K562 (cell line): ENCODE data around the gene GART. TPM values are rescaled to one million over a fixed set of nuclear protein-coding genes. Genes with fewer than 3 reads are reported as not detected.
A peak's percentile ranks its signal among the peaks of the same experiment; 100 is the strongest.

Source experiments
- ATAC-seq: fragments of 200-7000 bp; cut with Tn5 transposase; 3 replicates; pipeline ENCODE4 v1.9.1; 2020; ENCODE audit warnings: moderate library complexity
- BruUV-seq: library from RNA; stranded (reverse); fragments of 400-500 nt; replicated peaks from 2 replicates; lab custom pipeline; 2021; lab: Mats Ljungman, UMichigan
- CTCF ChIA-PET: fragments of 300-600 bp; formaldehyde crosslinking; extraction: SDS; loops from one replicate; lab custom pipeline; 2021; ENCODE audit warnings: low intra/inter-chr PET ratio; lab: Yijun Ruan, JAX
- POLR2A ChIA-PET: fragments of 300-600, 350-650 bp; sonication (Branson Sonifier 250); formaldehyde crosslinking; extraction: SDS; loops from one replicate; lab custom pipeline; 2021; ENCODE audit warnings: antibody characterized with exemption, inconsistent platforms; lab: Yijun Ruan, JAX
- DNase-seq, 4 experiments: peaks; one replicate each; pipeline versions ENCODE4 v3.0.0 to v3.0.0-alpha.2; 2011 to 2018; ENCODE audit warnings: low spot score in 3 of 4, mixed read lengths in 3 of 4; ENCODE audit errors: extremely low read depth in 1 of 4
- FAIRE-seq: peaks from 2 replicates; lab custom pipeline; 2011; peaks lifted over from hg19 to GRCh38; lab: Jason Lieb, UNC
- H2AFZ ChIP-seq: 2 replicates; pipeline ENCODE4 v1.6.0; 2011; ENCODE audit warnings: low read depth, low read length, control low read depth, inconsistent platforms
- H3K27ac ChIP-seq: fragments of 200-600 bp; 3 replicates; pipeline ENCODE4 v1.8.0; 2011; ENCODE audit warnings: low read depth, mild to moderate bottlenecking, control low read depth, inconsistent platforms, low read length, moderate library complexity, mixed read lengths; ENCODE audit errors: extremely low read depth
- H3K27me3 ChIP-seq, 2 experiments: fragments of 300-600 bp in 1 of 2; 2 replicates in 1 of 2; 3 replicates in 1 of 2; pipeline versions ENCODE4 v1.6.0 to v1.8.0; 2011; ENCODE audit warnings: inconsistent platforms in 2 of 2, low read length in 2 of 2, mild to moderate bottlenecking in 1 of 2, mixed read lengths in 1 of 2, moderate library complexity in 1 of 2; ENCODE audit not compliant: control insufficient read depth in 2 of 2, insufficient read depth in 2 of 2
- H3K36me3 ChIP-seq: fragments of 300-600 bp; 3 replicates; pipeline ENCODE4 v1.8.0; 2011; ENCODE audit warnings: mild to moderate bottlenecking, low read length, inconsistent platforms; ENCODE audit not compliant: control insufficient read depth, insufficient read depth
- H3K4me1 ChIP-seq, 2 experiments: fragments of 200-600 bp in 1 of 2; replicated peaks in 1 of 2; 2 replicates in 1 of 2; 3 replicates in 1 of 2; pipeline versions ENCODE4 v1.5.1 to v1.8.0; 2011; ENCODE audit warnings: inconsistent platforms in 2 of 2, low read length in 2 of 2, mild to moderate bottlenecking in 1 of 2, mixed read lengths in 1 of 2, moderate library complexity in 1 of 2; ENCODE audit not compliant: control insufficient read depth in 2 of 2, insufficient read depth in 2 of 2
- H3K4me2 ChIP-seq: 2 replicates; pipeline ENCODE4 v1.6.1; 2011; ENCODE audit warnings: low read length, control low read depth, inconsistent platforms, mixed read lengths; ENCODE audit not compliant: insufficient read depth
- H3K4me3 ChIP-seq: fragments of 200-600 bp; sonication (generic), shearing (Covaris generic); 2 replicates; pipeline ENCODE4 v1.5.1; 2016; ENCODE audit warnings: control low read depth, inconsistent platforms
- H3K79me2 ChIP-seq: fragments of 200-600 bp; 3 replicates; pipeline ENCODE4 v1.8.0; 2011; ENCODE audit warnings: low read length, inconsistent platforms; ENCODE audit not compliant: control insufficient read depth, insufficient read depth
- H3K9ac ChIP-seq, 2 experiments: 2 replicates each; pipeline versions ENCODE4 v1.6.0 to v1.6.1; 2011; ENCODE audit warnings: low read depth in 2 of 2, low read length in 2 of 2, control low read depth in 1 of 2, inconsistent platforms in 1 of 2, mild to moderate bottlenecking in 1 of 2, mixed read lengths in 1 of 2; ENCODE audit not compliant: insufficient read depth in 1 of 2
- H3K9me1 ChIP-seq: one replicate; pipeline ENCODE4 v1.6.0; 2011; ENCODE audit warnings: inconsistent platforms, mild to moderate bottlenecking, low read length, moderate library complexity; ENCODE audit not compliant: control insufficient read depth, insufficient read depth
- H3K9me3 ChIP-seq: replicated peaks from 2 replicates; pipeline ENCODE4 v1.5.1; 2011; ENCODE audit warnings: low read depth, low read length, inconsistent platforms; ENCODE audit not compliant: control insufficient read depth, insufficient read depth
- H4K20me1 ChIP-seq: replicated peaks from 2 replicates; pipeline ENCODE4 v1.6.1; 2011; ENCODE audit warnings: low read length, inconsistent platforms, mixed read lengths; ENCODE audit not compliant: control insufficient read depth, insufficient read depth
- BRD4 ChIP-seq: fragments of 200-600 bp; sonication (generic); IDR thresholded peaks from 2 replicates; pipeline ENCODE4 v1.6.1; 2017; ENCODE audit warnings: inconsistent platforms
- CGGBP1 ChIP-seq: fragments of 250-450 bp; sonication (Bioruptor Pico); IDR thresholded peaks from 2 replicates; pipeline ENCODE4 v1.9.0; 2021; ENCODE audit warnings: mild to moderate bottlenecking
- E2F1 ChIP-seq: sonication (generic); formaldehyde crosslinking; IDR thresholded peaks from 2 replicates; pipeline ENCODE4 v1.8.1; 2023; ENCODE audit warnings: mild to moderate bottlenecking, missing genetic modification reagents, moderate library complexity
- E2F4 ChIP-seq: sonication (generic); formaldehyde crosslinking; IDR thresholded peaks from 2 replicates; pipeline ENCODE4 v1.8.0; 2022; ENCODE audit warnings: mild to moderate bottlenecking, low read depth, missing genetic modification reagents
- ELF2 ChIP-seq: fragments of 250-450 bp; sonication (Bioruptor Pico); IDR thresholded peaks from 2 replicates; pipeline ENCODE4 v1.5.0; 2021; ENCODE audit warnings: mild to moderate bottlenecking
- ELF4 ChIP-seq: fragments of 450-650 bp; formaldehyde crosslinking; IDR thresholded peaks from 2 replicates; pipeline ENCODE4 v1.4.0; 2022; ENCODE audit warnings: missing genetic modification characterization
- NFE2 ChIP-seq: IDR thresholded peaks from 2 replicates; pipeline ENCODE4 v1.6.1; 2014; ENCODE audit warnings: antibody characterized with exemption, low read depth
- NRF1 ChIP-seq, 2 experiments: fragments of 450-650 bp; IDR thresholded peaks in 1 of 2; conservative IDR thresholded peaks in 1 of 2; 2 replicates each; pipeline ENCODE4 v1.6.1; 2014; ENCODE audit warnings: mild to moderate bottlenecking in 2 of 2
- STAT6 ChIP-seq: sonication (generic); formaldehyde crosslinking; IDR thresholded peaks from 2 replicates; pipeline ENCODE4 v1.8.1; 2023; ENCODE audit warnings: mild to moderate bottlenecking, missing genetic modification reagents
- TAF1 ChIP-seq: IDR thresholded peaks from 2 replicates; pipeline ENCODE4 v1.6.1; 2011; ENCODE audit warnings: mild to moderate bottlenecking, low read length, moderate library complexity; ENCODE audit not compliant: insufficient read depth, control insufficient read depth, severe bottlenecking; ENCODE audit errors: extremely low read depth
- ZBTB9 ChIP-seq: fragments of 450-650 bp; formaldehyde crosslinking; IDR thresholded peaks from 2 replicates; pipeline ENCODE4 v1.4.0; 2020; ENCODE audit warnings: mild to moderate bottlenecking, moderate library complexity
- ZNF140 ChIP-seq: fragments of 250-450 bp; sonication (Bioruptor Pico); IDR thresholded peaks from 2 replicates; pipeline ENCODE4 v1.8.0; 2021; ENCODE audit warnings: moderate library complexity, mild to moderate bottlenecking, inconsistent platforms
- ZNF584 ChIP-seq: fragments of 200-800 bp; sonication (Bioruptor generic); IDR thresholded peaks from 2 replicates; pipeline ENCODE4 v1.6.1; 2016; ENCODE audit warnings: low read depth, mild to moderate bottlenecking, missing genetic modification characterization, missing compliant biosample characterization
- WGBS: fragments of 100-300 bp; shearing (Covaris generic); methylation state at CpG from one replicate; pipeline ENCODE4 v1.1.6; 2016; ENCODE audit warnings: low coverage, mixed read lengths; ENCODE audit not compliant: insufficient coverage; ENCODE audit errors: missing lambda C conversion rate; 5-methylcytosine and 5-hydroxymethylcytosine counted together
- in situ Hi-C: fragments of 300-500 bp; cut with MboI; formaldehyde crosslinking; loops from 4 replicates; pipeline ENCODE4 v1.15.0; 2018; ENCODE audit warnings: inconsistent platforms, mixed read lengths
- intact Hi-C: fragments of 100-400 bp; cut with micrococcal nuclease; formaldehyde crosslinking; loops from 2 replicates; pipeline ENCODE4 v1.14.2; 2022
- polyA plus RNA-seq, 8 experiments: library from polyadenylated mRNA; depleted of rRNA in 4 of 8; stranded (reverse) in 5 of 8; unstranded in 3 of 8; fragments of >200 nt; fragmentation: Nextera tagmentation in 2 of 8; fragmentation: Illumina TruSeq in 1 of 8; extraction: Ambion mirVana in 2 of 8; extraction: Trizol in 1 of 8; gene quantifications; 2 replicates each; pipeline versions ENCODE4 v1.2.1 to v1.2.3, GENCODE V29; 2011 to 2014; ENCODE audit warnings: inconsistent platforms in 1 of 8, missing spikeins in 1 of 8
- total RNA-seq, 7 experiments: library from RNA; depleted of rRNA in 6 of 7; stranded (reverse); fragments of >200 nt in 6 of 7; fragmentation: Illumina TruSeq in 2 of 7; extraction: Trizol in 2 of 7; gene quantifications; 2 replicates each; pipeline versions ENCODE4 v1.2.1 to v1.2.3, GENCODE V29; 2011 to 2021; ENCODE audit warnings: low replicate concordance in 1 of 7

The GART gene
- total and polyA plus RNA-seq, 9 of the 15 experiments (the other 6 are each of a cell fraction or from before 2014, with no cell fraction given) = 141 to 429 (median 349) TPM

GRCh38 chr21:33479679-33480480 is 62.0 kb downstream of the GART start, which contains the start of gene TMEM50B:
TMEM50B (minus strand) TSS chr21:33479974; CDS start chr21:33468885, 11,089 bp downstream.
- H3K4me1 ChIP-seq = peaks cover 7 to 16% of the 10 kb centered on the region in 2 experiments; a peak in 3 of 5 replicates
- no TSS peak for BruUV-seq
- WGBS = under 1% methylated on average over 50 of the region's 93 CpGs
- ATAC-seq (peak; percentile 95), DNase-seq (peak; percentile 98 to 100 (median 100)), FAIRE-seq (peak; percentile 77)
- H3K9me3 ChIP-seq = no peaks in the 10 kb centered on the region
- H4K20me1 ChIP-seq = no peaks in the 10 kb centered on the region
- CTCF ChIA-PET = interaction anchor here (0.5 to 0.7 kb wide), 2 partner anchors 11 to 315 kb away, joined by 4 to 5 read pairs; partner anchors contain the start of gene DNAJC28
- peaks cover 30% of the 10 kb centered on the region for H3K79me2 ChIP-seq
- in situ Hi-C loops (no loop called here), intact Hi-C loops (no loop called here)
- peak within 1 kb of the TSS; percentile 88 to 98 for H3K9ac ChIP-seq
- no peaks in the 10 kb centered on the region for H3K9me1 ChIP-seq
- H3K27ac ChIP-seq = peak within 1 kb of the TSS; percentile 90
- H3K36me3 ChIP-seq = peaks cover 4% of the 10 kb centered on the region; the same call in 1 of the 3 replicates
- H3K4me3 ChIP-seq = peak within 1 kb of the TSS; percentile 97
- peak within 1 kb of the TSS; percentile 97 for H3K4me2 ChIP-seq
- POLR2A ChIA-PET = interaction anchor here (0.6 to 3.2 kb wide), 20 partner anchors 9 to 197 kb away, joined by 3 to 54 read pairs (median 4); partner anchors contain the start of genes DNAJC28, DONSON, GART and SON
- no peaks in the 10 kb centered on the region for H3K27me3 ChIP-seq
- peak within 1 kb of the TSS; percentile 97 for H2AFZ ChIP-seq
- TF ChIP-seq STAT6 (CRISPR knock-in tag) (no peak), CGGBP1 (CRISPR knock-in tag) (peak; percentile 26; the same call in 1 of the 2 replicates), ELF4 (no peak), ELF2 (peak; percentile 60; the same call in 1 of the 2 replicates), E2F4 (no peak), TAF1 (peak; percentile 84), NRF1 (conservative IDR thresholded peaks at IDR 0.05 in 1 of 2, IDR thresholded peaks at IDR 0.05 in 1 of 2) (peak; percentile 89 to 90), ZNF140 (no peak), ZNF584 (CRISPR knock-in tag) (no peak), BRD4 (no peak; the same call in 1 of the 2 replicates), ZBTB9 (peak; percentile 46; the same call in 1 of the 2 replicates), E2F1 (CRISPR knock-in tag) (peak; percentile 59), NFE2 (no peak)
